ENCODE measurements around the gene PRKAA2. TPM values are rescaled to one million over a fixed set of nuclear protein-coding genes. Genes with fewer than 3 reads are reported as not detected.

The PRKAA2 gene
- total RNA-seq, 1 experiment from 2014 or later = 4.0 TPM

DNA sequence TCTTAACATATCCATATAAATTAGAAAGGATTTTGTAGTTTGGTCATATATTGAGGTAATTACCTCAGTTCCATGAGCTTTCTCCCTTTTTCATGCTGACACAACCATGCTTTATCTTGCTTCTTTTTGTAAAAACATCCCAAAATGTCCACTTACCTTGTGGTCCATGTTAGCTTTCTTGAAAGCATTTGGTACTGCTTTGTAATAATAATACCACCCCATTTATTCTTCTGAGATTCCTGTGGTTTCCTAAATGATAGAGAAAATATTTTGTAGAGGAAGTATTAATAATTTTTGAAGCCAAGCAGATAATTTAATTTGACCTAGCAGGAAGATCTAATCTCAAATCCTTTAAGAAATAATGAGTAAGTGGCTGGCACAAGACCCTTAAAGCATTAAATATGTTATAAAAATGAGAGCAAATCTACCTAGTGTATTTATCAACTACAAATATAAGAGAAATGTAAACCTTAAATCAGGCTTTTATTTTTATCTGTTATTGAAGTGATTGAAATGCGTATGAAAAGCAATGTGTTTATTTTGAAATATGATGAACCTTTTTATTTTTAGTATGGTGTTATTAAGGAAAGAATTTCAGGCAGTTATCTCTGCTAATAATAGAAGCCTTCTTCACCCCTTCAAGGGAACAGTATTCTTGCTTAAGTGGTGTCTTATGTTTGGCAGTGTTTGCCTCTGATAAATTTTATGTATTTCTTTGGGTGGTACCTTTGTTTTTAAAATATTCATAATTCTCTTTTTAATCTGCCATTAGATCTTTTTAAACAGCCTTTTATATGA lies 9.2 kb downstream of the PRKAA2 start:
- WGBS (ENCODE audit: extremely low coverage, insufficient read length, low lambda C conversion rate) = 100% methylated on average over 1 of the region's 1 CpG
- no peaks in the 10 kb centered on the region for H3K27me3 Mint-ChIP-seq (ENCODE audit: low read depth)

More for the DNA sequence above, 9.2 kb downstream of the PRKAA2 start:
- no peak overlapping the region for H3K23ac ChIP-seq (ENCODE audit: insufficient read length, low read depth, low read length)
- H2BK20ac ChIP-seq (ENCODE audit: low read depth, low read length, poor library complexity, severe bottlenecking) = no peak overlapping the region
- H4K5ac ChIP-seq (ENCODE audit: insufficient read length, low read depth, low read length) = no peak overlapping the region
- no peak overlapping the region for H3K9ac ChIP-seq (ENCODE audit: extremely low read depth, insufficient read length, low read length)
- H3K79me2 ChIP-seq (ENCODE audit: insufficient read depth, low read length) = no peaks in the 10 kb centered on the region
- no peak overlapping the region for H2BK12ac ChIP-seq (ENCODE audit: insufficient read length, low read depth, low read length)
- no peak overlapping the region for H2BK5ac ChIP-seq (ENCODE audit: insufficient read length, low read length)
- Mint-ChIP-seq H3K9me3 (peaks cover 16 to 18% of the 10 kb centered on the region in 2 experiments; a peak in 4 of 5 replicates), H3K27ac (no peak overlapping the region), H3K36me3 (ENCODE audit: insufficient read depth in 1 of 3, low read depth in 3 of 3) (peaks cover 16 to 20% (median 18%) of the 10 kb centered on the region in 3 experiments), H3K4me1 (peaks cover 0 to under 1% of the 10 kb centered on the region in 2 experiments; a peak in 1 of 4 replicates), H3K4me3 (no peak overlapping the region)
- H3K4me2 ChIP-seq (ENCODE audit: insufficient read depth, insufficient read length, low read length) = no peak overlapping the region
- H3K18ac ChIP-seq (ENCODE audit: insufficient read length, low read depth, low read length) = no peak overlapping the region
- DNase-seq = no peak
- H2AK5ac ChIP-seq (ENCODE audit: insufficient read length, low read length) = no peak overlapping the region
- TF ChIP-seq, protein P1, sequence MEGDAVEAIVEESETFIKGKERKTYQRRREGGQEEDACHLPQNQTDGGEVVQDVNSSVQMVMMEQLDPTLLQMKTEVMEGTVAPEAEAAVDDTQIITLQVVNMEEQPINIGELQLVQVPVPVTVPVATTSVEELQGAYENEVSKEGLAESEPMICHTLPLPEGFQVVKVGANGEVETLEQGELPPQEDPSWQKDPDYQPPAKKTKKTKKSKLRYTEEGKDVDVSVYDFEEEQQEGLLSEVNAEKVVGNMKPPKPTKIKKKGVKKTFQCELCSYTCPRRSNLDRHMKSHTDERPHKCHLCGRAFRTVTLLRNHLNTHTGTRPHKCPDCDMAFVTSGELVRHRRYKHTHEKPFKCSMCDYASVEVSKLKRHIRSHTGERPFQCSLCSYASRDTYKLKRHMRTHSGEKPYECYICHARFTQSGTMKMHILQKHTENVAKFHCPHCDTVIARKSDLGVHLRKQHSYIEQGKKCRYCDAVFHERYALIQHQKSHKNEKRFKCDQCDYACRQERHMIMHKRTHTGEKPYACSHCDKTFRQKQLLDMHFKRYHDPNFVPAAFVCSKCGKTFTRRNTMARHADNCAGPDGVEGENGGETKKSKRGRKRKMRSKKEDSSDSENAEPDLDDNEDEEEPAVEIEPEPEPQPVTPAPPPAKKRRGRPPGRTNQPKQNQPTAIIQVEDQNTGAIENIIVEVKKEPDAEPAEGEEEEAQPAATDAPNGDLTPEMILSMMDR (conservative IDR thresholded peaks at IDR 0.05) = no peak
- H3K79me1 ChIP-seq (ENCODE audit: insufficient read depth, low read depth, low read length, poor library complexity, severe bottlenecking) = no peaks in the 10 kb centered on the region
- H4K91ac ChIP-seq (ENCODE audit: insufficient read length, low read depth, low read length) = no peak overlapping the region
- no peak overlapping the region for H2AFZ ChIP-seq (ENCODE audit: low read length)
- no peak overlapping the region for H3K4ac ChIP-seq (ENCODE audit: low read depth, low read length)
- H4K20me1 ChIP-seq (ENCODE audit: control insufficient read depth, insufficient read depth, insufficient read length) = no peaks in the 10 kb centered on the region
- H3K4me1 ChIP-seq (ENCODE audit: insufficient read depth, low read length) = no peaks in the 10 kb centered on the region
- no peak overlapping the region for H4K8ac ChIP-seq (replicated peaks; ENCODE audit: insufficient read length, low read depth, low read length)
- H2BK15ac ChIP-seq (ENCODE audit: low read depth, low read length) = no peak overlapping the region
- no peak overlapping the region for H3K27ac ChIP-seq (ENCODE audit: insufficient read length, low read depth, low read length)
- peaks cover 6% of the 10 kb centered on the region for H3K9me3 ChIP-seq (ENCODE audit: control insufficient read depth, low read depth, low read length)
- H3K23me2 ChIP-seq (ENCODE audit: insufficient read length, low read depth, low read length, poor library complexity, severe bottlenecking) = no peaks in the 10 kb centered on the region
- no peak overlapping the region for H2BK120ac ChIP-seq (ENCODE audit: low read depth, low read length, poor library complexity, severe bottlenecking)
- H3T11ph ChIP-seq (ENCODE audit: low read length) = no peak overlapping the region
- H3K14ac ChIP-seq (ENCODE audit: insufficient read depth, low read length) = no peak overlapping the region
- no peak overlapping the region for H3K56ac ChIP-seq (ENCODE audit: insufficient read length, low read depth, low read length)
- H3K27me3 ChIP-seq (ENCODE audit: insufficient read depth, low read length) = no peaks in the 10 kb centered on the region

Measured in H9 (cell line).